H1 (cell line): ENCODE results near the gene EFCAB6. TPM values are rescaled to one million over a fixed set of nuclear protein-coding genes. Genes with fewer than 3 reads are reported as not detected.

Experiments used
- RXRA ChIP-seq: IDR thresholded peaks from 2 replicates; pipeline ENCODE4 v1.6.1; 2011; ENCODE audit warnings: low read depth, mild to moderate bottlenecking, low read length, moderate library complexity; ENCODE audit not compliant: insufficient read depth
- polyA plus RNA-seq, 7 experiments: library from polyadenylated mRNA; depleted of rRNA in 3 of 7; stranded (reverse) in 5 of 7; unstranded in 2 of 7; fragments of >200 nt in 5 of 7; fragments of 200-250 nt in 2 of 7; gene quantifications; 1 replicate in 5 of 7; 2 replicates in 1 of 7; 4 replicates in 1 of 7; pipeline versions ENCODE4 v1.2.1 to v1.2.3, GENCODE V29; 2011 to 2013; ENCODE audit warnings: missing spikeins in 2 of 7, mixed read lengths in 2 of 7
- total RNA-seq: library from RNA; stranded (reverse); fragmentation: NEBNext Ultra II Directional; extraction: Animal tissue kit (Norgen Biotek cat#: 25700); gene quantifications from 2 replicates; pipeline ENCODE4 v1.2.1, GENCODE V29; 2021

Gene EFCAB6
- total and polyA plus RNA-seq, 2 of the 8 experiments (the other 6 are each of a cell fraction or from before 2014, with no cell fraction given): 0.32 to 1.7 TPM

- TF ChIP-seq RXRA: no peak
Measured at GRCh38 chr22:43726964-43727543, 85.1 kb downstream of the EFCAB6 start (continued).
